ENCODE data around the gene BRCA2. TPM values are rescaled to one million over a fixed set of nuclear protein-coding genes. Genes with fewer than 3 reads are reported as not detected.

BRCA2 gene
- total and polyA plus RNA-seq, 2 experiments from 2014 or later = 28.6 to 38.7 TPM

- TF ChIP-seq CTCF (conservative IDR thresholded peaks at IDR 0.05; ENCODE audit: low read depth in 2 of 2) (no peak), ETS1 (IDR thresholded peaks at IDR 0.05) (no peak)
Measured at GRCh38 chr13:32383836-32384618, 68.7 kb downstream of the BRCA2 start (continued).

GRCh38 chr13:32384702-32385101 lies 69.4 kb downstream of the BRCA2 start:
- H3K9me3 Mint-ChIP-seq = no peaks in the 10 kb centered on the region
- H3K4me1 ChIP-seq (ENCODE audit: insufficient read depth) = no peaks in the 10 kb centered on the region
- ATAC-seq = no peak
- TF ChIP-seq NANOG (IDR thresholded peaks at IDR 0.05; ENCODE audit: borderline replicate concordance) = no peak
- TF ChIP-seq JUNB (IDR thresholded peaks at IDR 0.05; ENCODE audit: unreplicated experiment) = no peak
- TF ChIP-seq STAT1 (IDR thresholded peaks at IDR 0.05; ENCODE audit: unreplicated experiment) = no peak
- TF ChIP-seq POLR2AphosphoS5 (IDR thresholded peaks at IDR 0.05; ENCODE audit: low read depth) = no peak
- TF ChIP-seq ZNF462 (CRISPR knock-in tag; IDR thresholded peaks at IDR 0.05) = no peak
- no peak for TF ChIP-seq CREB1 (CRISPR knock-in tag; IDR thresholded peaks at IDR 0.05; ENCODE audit: low read depth)
- no peak for TF ChIP-seq EZH2phosphoT487 (IDR thresholded peaks at IDR 0.05; ENCODE audit: unreplicated experiment)
- TF ChIP-seq EZH2 (IDR thresholded peaks at IDR 0.05; ENCODE audit: low read depth, unreplicated experiment) = no peak
- TF ChIP-seq ZNF331 (CRISPR knock-in tag; IDR thresholded peaks at IDR 0.05; ENCODE audit: low read depth) = no peak
- no peak for TF ChIP-seq REST (IDR thresholded peaks at IDR 0.05; ENCODE audit: unreplicated experiment)

More at GRCh38 chr13:32384702-32385101, 69.4 kb downstream of the BRCA2 start:
- no peak overlapping the region for H3K4me3 ChIP-seq
- DNase-seq (ENCODE audit: low spot score) = no peak
- peaks cover 5% of the 10 kb centered on the region; the same call in 2 of the 3 replicates for H3K36me3 Mint-ChIP-seq (ENCODE audit: low read depth)
- H3K4me3 Mint-ChIP-seq = no peak overlapping the region
- H3K27ac Mint-ChIP-seq = no peak overlapping the region
- H3K27me3 ChIP-seq (ENCODE audit: insufficient read depth) = no peaks in the 10 kb centered on the region
- H3K36me3 ChIP-seq (ENCODE audit: insufficient read depth) = peaks cover 5% of the 10 kb centered on the region; the same call in 1 of the 2 replicates
- H3K27me3 Mint-ChIP-seq (ENCODE audit: insufficient read depth, low read depth, poor library complexity) = no peaks in the 10 kb centered on the region
- no peaks in the 10 kb centered on the region for H3K4me1 Mint-ChIP-seq
- H3F3A ChIP-seq (replicated peaks; ENCODE audit: low read depth) = no peaks in the 10 kb centered on the region
- H3K27ac ChIP-seq (ENCODE audit: low read depth) = no peak overlapping the region
- no peaks in the 10 kb centered on the region for H3K79me2 ChIP-seq (replicated peaks; ENCODE audit: insufficient read depth)
- no peak overlapping the region for H3K4me2 ChIP-seq
- H3K9me2 ChIP-seq (ENCODE audit: insufficient read depth) = no peaks in the 10 kb centered on the region
- no peak overlapping the region for H2AFZ ChIP-seq
- no peaks in the 10 kb centered on the region for H4K20me1 ChIP-seq (replicated peaks; ENCODE audit: insufficient read depth)
